ENCODE data around the gene SPP1. TPM values are rescaled to one million over a fixed set of nuclear protein-coding genes. Genes with fewer than 3 reads are reported as not detected.
"Not testable (repeated sequence)": the region's sequence is repeated elsewhere in the genome, so short reads cannot be mapped to it uniquely, and the experiment has no call there.

Gene SPP1
- 20.9 TPM for total RNA-seq
- long read RNA-seq, transcript SPP1-203 (7 exons, 1,473 nt), result major isoform, 7 of 9 reads
- long read RNA-seq, partial matches to known transcripts, result 1 of 9 reads
- long read RNA-seq, other reads (novel, unspliced or antisense), result 0 of 9 reads

DNA sequence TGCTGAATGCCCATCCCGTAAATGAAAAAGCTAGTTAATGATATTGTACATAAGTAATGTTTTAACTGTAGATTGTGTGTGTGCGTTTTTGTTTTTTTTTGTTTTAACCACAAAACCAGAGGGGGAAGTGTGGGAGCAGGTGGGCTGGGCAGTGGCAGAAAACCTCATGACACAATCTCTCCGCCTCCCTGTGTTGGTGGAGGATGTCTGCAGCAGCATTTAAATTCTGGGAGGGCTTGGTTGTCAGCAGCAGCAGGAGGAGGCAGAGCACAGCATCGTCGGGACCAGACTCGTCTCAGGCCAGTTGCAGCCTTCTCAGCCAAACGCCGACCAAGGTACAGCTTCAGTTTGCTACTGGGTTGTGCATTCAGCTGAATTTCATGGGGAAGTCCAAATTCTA, at the start of gene SPP1:
SPP1 (plus strand) TSS at position 249 of the 400 bp plus-strand sequence. CDS start 1,182 bp downstream, outside the sequence.
- DNase-seq (ENCODE audit: low spot score), result no peak
- intact Hi-C loops (cut with DNase I), result loop anchor here (10.0 kb wide), 1 partner anchor 301 kb away; no protein-coding TSS in a partner anchor

DNA sequence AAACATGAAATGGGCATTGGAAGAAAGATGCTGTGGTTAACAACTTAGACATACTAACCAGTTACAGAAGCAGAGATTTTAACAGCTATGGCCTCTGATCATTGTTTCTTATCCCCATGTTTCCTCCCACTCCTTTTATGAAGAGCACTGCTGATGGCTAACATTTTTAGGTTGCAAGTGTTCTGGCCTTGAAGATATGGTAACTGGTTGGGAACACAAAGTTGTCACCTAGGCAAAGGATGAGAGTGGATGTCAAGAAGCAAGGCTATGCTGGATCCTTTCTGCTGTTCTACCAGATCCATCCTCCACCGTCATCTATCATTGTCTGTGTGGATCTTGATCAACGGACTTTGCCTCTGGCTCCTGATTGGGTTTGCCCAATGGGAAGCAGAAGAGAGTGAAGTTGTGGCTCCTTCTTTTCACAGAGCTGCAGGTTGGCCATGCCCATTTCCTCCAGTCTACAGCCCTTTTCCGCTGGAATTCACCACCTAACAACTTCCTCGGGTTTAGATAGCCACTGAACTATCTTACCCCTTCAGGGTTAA, 48.9 kb upstream of the SPP1 start:
- intact Hi-C loops (cut with DNase I), result loop anchor here (1.0 kb wide), 1 partner anchor 11 kb away; no protein-coding TSS in a partner anchor

DNA sequence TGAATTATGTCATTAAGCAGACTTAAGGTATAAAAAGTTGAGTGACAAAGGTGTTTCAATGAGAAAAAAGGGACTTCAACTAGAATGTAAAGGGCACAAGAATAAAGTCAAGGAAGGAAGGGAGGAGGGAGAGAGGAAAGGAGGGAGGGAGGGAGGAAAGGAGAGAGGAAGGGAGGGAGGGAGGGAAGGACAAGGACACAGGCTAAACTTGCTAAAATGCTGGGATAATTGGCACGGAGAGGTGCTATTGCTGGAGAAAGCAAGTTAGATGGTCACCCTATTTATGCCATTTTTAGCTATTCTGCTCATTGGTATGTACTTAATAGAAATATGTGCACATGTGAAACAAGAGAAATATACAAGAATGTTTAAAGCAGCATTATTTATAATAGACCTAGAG, 44.9 kb upstream of the SPP1 start:
- intact Hi-C loops (cut with DNase I), result no loop called here
- DNase-seq (ENCODE audit: low spot score), result no peak

More for the DNA sequence above, 48.9 kb upstream of the SPP1 start:
- no peak for DNase-seq (ENCODE audit: low spot score)

DNA sequence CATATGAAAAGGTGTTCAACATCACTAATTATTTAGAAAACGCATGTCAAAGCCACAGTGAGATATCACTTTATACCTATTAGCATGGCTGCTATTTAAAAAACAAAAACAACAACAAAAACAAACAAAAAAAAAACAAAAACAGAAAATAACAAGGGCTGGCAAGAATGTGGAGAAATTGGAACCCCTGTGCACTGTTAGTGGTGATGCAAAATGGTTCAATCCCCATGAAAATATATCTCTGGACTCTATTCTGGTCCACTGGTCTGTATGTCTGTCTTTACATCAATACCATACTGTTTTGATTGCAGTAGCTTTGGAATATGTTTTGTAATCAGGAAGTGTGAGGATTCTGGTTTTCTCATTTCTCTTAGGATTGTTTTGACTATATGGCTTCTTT, 43.6 kb upstream of the SPP1 start:
- intact Hi-C loops (cut with DNase I), result no loop called here
- DNase-seq (ENCODE audit: low spot score), result no peak

DNA sequence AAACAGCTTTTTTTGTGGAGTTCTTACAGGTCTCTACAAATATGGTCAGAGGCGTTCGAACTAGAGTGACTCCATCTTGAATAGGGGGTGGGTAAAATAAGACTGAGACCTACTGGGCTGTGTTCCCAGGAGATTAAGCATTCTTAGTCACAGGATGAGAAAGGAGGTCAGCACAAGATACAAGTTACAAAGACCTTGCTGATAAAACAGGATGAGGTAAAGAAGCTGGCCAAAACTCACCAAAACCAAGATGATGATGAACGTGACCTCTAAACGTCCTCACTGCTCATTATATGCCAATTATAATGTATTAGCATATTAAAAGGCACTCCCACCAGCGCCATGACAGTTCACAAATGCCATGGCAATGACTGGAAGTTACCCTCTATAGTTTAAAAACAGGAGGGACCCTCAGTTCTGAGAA, 42.8 kb upstream of the SPP1 start:
- intact Hi-C loops (cut with DNase I), result no loop called here

DNA sequence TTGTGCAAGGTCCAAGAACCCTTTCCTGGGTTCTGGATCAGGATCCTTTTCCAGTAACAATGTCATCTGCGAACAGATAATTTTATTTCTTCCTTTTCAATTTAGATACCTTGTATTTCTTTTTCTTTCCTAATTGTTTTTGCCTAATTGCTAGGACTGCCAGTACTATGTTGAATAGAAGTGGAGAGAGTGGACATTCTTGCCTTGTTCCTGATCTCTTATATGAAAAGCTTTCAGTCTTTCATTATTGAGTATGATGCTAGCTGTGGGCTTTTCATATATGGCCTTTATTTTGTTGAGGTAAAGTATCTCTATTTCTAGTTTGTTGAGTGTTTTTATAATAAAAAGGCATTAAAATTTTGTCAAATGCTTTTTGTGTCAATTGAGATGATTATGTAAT, 42.2 kb upstream of the SPP1 start:
- intact Hi-C loops (cut with DNase I), result no loop called here

More for the DNA sequence above, 42.8 kb upstream of the SPP1 start:
- no peak for DNase-seq (ENCODE audit: low spot score)

DNA sequence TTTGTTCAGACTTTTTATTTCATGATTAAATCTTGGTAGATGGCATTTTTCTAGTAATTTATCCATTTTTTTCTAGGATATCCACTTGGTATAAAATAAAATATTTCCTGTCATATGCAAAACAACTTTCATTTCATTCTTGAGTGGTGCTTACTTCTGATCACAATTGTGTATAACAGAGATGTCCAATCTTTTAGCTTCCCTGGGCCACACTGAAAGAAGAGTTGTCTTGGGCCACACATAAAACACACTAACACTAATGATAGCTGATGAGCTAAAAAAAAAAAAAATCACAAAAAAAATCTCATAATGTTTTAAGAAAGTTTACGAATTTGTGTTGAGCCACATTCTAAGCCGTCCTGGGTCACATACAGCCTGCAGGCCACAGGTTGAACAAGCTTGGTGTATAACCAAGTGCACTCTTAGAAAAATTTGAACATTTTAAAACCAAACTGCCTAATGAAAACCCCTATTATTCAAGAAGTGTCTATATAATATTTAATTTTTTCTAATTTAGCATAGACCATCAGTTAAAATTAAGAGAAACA, 41.3 kb upstream of the SPP1 start:
- no peak for DNase-seq (ENCODE audit: low spot score)
- intact Hi-C loops (cut with DNase I), result no loop called here

More for the DNA sequence above, 42.2 kb upstream of the SPP1 start:
- no peak for DNase-seq (ENCODE audit: low spot score)

DNA sequence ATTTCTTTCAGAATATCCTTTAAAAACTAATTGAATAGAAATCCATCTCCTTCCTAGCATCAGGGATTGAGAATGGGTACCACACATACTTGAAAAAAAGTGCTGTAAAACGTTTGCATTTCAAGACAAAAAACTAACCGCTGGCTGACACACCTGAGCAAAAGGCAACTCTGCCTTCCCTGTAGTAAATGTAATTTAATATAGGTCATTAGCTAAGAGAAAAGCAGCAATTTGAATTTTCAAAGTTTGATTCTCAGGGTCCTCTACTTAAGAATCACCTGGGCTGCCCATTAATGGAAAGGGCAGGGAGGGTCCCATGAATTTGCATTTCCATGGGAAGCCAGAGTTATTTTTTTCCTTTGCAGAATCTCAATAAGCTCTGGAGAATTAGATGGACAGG, 40.5 kb upstream of the SPP1 start:
- DNase-seq (ENCODE audit: low spot score), result no peak
- intact Hi-C loops (cut with DNase I), result no loop called here

DNA sequence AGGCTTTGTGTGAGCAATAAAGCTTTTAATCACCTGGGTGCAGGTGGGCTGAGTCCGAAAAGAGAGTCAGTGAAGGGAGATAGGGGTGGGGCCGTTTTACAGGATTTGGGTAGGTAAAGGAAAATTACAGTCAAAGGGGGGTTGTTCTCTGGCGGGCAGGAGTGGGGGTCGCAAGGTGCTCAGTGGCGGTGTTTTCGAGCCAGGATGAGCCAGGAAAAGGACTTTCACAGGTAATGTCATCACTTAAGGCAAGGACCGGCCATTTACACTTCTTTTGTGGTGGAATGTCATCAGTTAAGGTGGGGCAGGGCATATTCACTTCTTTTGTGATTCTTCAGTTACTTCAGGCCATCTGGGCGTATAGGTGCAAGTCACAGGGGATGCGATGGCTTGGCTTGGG, 39.6 kb upstream of the SPP1 start:
- DNase-seq (ENCODE audit: low spot score); intact Hi-C loops (cut with DNase I): not testable (repeated sequence)

DNA sequence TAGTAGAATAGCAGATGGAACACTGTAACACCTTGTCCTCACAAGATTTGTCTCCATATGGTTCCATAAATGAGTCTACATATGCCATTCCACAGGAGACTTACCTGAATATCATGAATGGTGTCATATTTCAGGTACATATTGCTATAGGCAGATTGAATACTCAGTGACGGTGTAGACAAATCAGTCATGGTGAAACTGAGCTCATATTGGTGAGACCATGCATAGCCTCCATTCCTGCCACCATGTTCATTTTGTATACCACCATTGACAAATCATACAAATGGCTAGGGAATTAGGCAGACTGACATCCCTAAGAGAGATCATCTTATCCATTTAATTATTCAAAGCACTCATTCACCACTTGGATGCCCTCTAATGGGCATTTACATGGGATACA, 38.0 kb upstream of the SPP1 start:
- no peak for DNase-seq (ENCODE audit: low spot score)
- intact Hi-C loops (cut with DNase I), result loop anchor here (1.0 kb wide), 1 partner anchor 11 kb away; no protein-coding TSS in a partner anchor

DNA sequence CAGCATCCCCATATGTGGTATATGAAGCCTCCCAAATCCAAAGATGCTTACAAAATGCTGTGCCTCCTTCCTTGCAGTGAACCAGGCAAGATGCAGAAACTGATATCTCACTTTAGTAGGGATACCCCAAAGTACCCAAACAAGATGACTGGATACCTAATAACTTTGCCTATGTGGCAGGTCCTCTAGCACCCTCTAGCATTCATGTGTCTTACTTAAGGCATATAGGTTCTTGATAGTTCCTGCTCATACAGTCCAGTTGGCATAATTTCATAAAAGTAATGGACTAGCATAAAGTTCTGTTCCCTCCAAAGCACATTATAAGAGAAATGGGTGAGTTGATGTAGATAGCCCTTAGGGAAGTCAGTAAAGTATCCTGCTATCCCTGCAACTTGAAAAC, 36.8 kb upstream of the SPP1 start:
- intact Hi-C loops (cut with DNase I), result no loop called here

DNA sequence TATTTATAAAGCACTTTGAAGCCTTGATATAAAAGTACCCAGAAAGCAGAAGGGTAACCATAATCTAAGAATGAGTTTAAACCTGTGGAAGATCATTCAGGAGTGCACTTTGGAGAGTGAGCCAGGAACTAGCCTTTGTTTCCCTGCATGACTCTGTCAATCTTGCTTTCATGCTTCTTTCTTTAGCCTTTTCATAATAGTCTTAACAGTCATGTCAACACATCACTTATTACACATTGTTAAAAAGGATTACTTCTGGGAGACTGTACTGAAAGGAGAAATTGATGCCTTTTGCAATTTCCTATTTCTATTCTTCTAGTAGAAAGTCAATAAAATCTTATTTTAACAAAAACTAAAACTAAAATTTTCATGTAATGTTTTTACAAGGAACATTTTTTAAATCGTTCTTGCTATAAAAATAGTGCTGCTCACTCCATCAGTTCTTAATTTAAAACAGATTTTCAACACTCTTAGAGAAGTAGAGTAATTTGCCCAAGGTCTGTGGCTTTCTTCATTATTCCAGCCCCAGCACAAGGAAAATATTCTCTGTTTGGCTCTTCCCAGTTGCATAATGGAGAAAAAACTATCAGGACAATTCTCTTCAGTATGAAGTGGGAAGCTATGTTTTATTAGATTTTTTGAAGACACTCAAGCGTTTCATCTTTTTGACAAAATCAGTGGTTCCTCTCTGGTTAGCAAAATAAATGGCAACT, 35.4 kb upstream of the SPP1 start:
- intact Hi-C loops (cut with DNase I), result no loop called here
- no peak for DNase-seq (ENCODE audit: low spot score)

More for the DNA sequence above, 36.8 kb upstream of the SPP1 start:
- DNase-seq (ENCODE audit: low spot score), result no peak

DNA sequence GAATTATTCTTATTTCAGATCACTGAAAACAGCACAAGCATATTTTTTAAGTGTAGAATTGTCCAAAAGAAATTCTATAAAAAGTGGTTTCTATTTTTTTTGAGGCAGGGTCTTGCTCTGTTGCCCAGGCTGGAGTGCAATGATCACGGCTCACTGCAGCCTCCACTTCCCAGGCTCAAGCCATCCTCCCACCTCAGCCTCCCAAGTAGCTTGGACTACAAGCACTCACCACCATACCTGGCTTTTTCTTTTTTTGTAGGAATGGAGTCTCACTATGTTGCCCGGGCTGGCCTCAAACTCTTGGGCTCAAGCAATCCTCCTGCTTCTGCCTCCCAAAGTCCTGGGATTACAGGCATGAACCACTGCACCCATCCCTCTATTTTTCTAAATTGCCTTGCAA, 34.7 kb upstream of the SPP1 start:
- intact Hi-C loops (cut with DNase I); DNase-seq (ENCODE audit: low spot score): not testable (repeated sequence)

DNA sequence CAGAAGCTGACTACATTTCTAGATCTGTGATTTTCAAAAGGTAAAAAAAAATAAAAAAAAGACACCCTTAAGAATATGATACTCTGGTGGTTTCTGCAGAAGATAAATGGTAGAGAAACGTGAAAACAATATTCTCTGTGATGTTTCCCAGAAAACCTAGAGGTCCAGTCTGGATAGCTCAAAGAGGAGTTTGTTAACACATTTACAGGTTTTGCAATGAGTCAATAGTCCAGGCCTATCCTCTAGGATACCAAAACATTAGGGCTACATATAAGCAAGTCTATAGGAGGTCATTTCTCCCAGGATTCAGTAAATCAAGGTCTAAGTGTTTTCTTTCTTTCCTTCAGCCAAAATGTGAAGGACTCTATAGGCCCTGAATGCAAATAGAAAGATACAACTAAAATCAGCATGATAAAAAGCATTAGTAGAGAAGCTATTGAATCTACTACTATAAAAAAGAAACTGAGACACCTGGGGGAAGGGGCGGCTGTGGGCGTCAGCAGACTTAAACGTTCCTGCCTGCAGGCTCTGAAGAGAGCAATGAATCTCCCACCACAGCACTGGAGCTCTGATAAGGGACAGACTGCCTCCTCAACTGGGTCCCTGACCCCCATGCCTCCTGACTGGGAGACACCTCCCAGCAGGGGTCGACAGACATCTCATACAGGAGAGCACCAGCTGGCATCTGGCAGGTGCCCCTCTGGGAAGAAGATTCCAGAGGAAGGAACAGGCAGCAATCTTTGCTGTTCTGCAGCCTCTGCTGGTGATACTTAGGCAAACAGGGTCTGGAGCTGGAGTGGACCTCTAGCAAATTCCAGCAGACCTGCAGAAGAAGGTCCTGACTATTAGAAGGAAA, 33.7 kb upstream of the SPP1 start:
- intact Hi-C loops (cut with DNase I), result no loop called here
- DNase-seq (ENCODE audit: low spot score), result no peak

DNA sequence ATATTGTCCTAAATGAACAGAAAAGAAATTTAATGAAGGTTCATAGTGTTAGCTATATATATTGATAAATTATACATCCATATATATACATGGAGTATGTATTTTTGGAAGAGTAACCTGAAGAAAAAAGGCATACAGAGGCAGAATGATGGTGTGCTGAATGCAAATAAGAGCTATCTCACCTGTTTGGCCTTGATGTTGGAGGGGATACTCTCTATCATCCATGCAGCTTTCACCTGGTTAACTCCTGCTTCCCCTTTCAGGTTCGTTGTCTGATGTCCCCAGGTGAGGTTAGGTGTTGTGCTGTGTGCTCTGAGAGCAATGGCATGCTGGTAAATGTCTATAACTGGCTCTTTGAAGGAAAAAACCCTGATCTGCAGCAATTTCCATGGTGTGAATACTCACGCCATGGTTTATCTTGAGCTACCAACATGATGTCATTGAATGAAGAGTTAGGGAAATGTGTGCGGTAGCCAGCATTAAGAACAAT, 31.8 kb upstream of the SPP1 start:
- intact Hi-C loops (cut with DNase I), result no loop called here
- no peak for DNase-seq (ENCODE audit: low spot score)

DNA sequence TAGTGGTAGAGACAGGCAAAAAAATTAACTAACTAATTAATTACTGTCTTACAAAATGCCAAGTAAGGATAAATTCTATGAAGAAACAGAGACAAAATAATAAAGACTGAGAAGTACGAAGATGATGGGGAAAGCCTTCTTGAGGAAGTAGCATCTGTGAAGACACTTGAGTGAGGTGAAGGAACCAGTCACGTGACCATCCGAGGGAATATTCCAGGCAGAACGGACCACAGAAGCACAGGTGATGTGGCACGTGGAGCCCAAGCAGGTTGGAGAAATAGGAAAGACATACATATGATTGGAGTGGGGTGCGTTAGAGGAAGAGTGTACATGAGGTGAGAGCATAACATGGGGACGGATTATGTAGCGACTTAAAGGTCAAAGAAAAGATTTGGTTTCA, 30.5 kb upstream of the SPP1 start:
- DNase-seq (ENCODE audit: low spot score), result no peak
- intact Hi-C loops (cut with DNase I), result no loop called here

DNA sequence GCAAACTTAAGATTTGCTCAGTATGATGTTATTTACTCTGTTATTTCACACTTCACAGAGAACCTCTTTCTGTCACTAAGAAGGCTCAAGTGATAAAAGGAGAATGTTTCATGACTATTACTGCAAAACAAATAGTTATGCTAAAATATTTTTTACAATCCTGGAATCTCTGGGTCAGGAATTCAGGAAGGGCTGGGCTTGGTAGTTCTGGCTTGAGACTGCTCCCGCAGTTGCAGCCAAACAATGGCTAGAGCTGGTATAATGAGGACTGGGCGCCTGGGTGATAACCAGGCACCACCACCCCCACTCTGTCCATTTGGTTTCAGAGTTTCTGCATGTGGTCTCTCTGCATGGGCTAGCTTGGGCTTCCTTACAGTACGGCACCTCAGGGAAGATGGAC, 28.7 kb upstream of the SPP1 start:
- intact Hi-C loops (cut with DNase I), result no loop called here
- DNase-seq (ENCODE audit: low spot score), result no peak

DNA sequence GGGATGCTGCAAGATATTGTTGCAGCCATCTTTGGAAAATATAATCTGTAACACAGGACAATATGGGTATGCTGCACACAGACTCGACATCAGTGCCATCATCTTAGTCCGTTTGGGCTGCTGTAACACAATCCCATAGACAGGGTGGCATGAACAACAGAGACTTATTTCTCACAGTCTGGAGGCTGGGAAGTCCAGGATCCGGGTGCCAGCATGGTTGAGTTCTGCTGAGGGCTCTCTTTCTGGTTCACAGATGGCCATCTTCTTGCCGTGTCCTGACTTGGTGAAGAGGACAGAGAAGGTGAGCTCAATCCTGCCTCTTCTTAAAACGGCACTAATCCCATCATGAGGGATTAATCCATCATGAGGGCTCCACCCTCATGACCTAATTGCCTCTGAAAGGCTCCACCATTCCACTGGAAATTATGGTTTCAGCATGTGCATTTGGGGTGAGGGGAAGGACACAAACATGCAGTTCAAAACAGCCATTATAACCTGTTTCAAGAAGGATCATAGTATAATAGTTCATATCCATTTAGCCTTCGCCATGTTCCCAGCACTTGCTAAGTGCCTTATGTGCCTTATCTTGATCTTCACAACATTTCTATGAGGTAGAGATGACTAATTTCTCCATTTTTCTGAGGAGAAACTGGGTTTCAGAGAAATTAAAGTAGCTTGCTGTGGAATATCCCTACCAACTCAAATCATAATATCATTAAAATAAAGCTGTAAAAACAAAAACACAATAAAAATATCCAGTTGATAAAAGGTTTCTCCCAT, 27.9 kb upstream of the SPP1 start:
- no peak for DNase-seq (ENCODE audit: low spot score)
- intact Hi-C loops (cut with DNase I), result no loop called here

DNA sequence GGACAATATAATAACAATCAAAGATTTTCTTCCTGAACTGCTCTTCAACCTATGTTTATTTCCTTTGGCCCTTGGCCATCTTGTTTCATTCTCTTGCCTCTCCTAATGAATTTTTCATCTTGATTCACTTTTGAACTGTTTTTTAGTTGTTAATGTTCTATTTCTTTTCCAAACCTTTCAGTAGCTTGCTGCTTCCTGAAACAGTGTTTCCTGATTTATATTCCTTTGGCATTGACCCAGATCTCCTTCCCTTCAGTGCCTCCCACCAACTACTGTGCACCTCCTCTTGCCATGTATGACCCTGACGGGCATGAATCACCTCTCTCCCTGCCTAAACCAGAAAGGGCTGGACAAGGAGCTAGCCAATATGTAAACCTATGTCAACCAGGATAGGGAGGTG, 25.6 kb upstream of the SPP1 start:
- DNase-seq (ENCODE audit: low spot score), result no peak
- intact Hi-C loops (cut with DNase I), result no loop called here

Measured in cardiac septum (tissue), 1 donor.